Femur (tissue), 1 donor: ENCODE results near the gene AP2B1.
A peak's percentile ranks its signal among the peaks of the same experiment; 100 is the strongest.
"Not testable (repeated sequence)": the region's sequence is repeated elsewhere in the genome, so short reads cannot be mapped to it uniquely, and the experiment has no call there.

ENCODE experiments used
- DNase-seq: peaks from one replicate; pipeline ENCODE4 v3.0.0-alpha.2; 2017

The AP2B1 gene

GRCh38 chr17:35587074-35587961 is at the start of gene AP2B1:
Gene AP2B1 (plus strand): TSS chr17:35587322. CDS start chr17:35594031, 6,709 bp downstream.
- peak; percentile 97 for DNase-seq

GRCh38 chr17:35537601-35538141 is 49.5 kb upstream of the AP2B1 start, which contains the start of gene SLFN12L:
Gene SLFN12L (minus strand): TSS chr17:35537678. CDS start chr17:35522364, 15,314 bp downstream.
- no peak for DNase-seq

- no peak for DNase-seq
These were observed 47.5 kb upstream of the AP2B1 start for GRCh38 chr17:35539659-35540026.

GRCh38 chr17:35540589-35541404 is 46.3 kb upstream of the AP2B1 start:
- peak; percentile 26 for DNase-seq

GRCh38 chr17:35541434-35541833 is 45.7 kb upstream of the AP2B1 start:
- DNase-seq, result no peak

GRCh38 chr17:35542990-35543389 is 44.1 kb upstream of the AP2B1 start:
- no peak for DNase-seq

GRCh38 chr17:35543856-35544255 is 43.3 kb upstream of the AP2B1 start:
- no peak for DNase-seq

- DNase-seq, result no peak
These were observed 42.0 kb upstream of the AP2B1 start for GRCh38 chr17:35545150-35545549.

- no peak for DNase-seq
These were observed 40.6 kb upstream of the AP2B1 start for GRCh38 chr17:35546487-35546886.

GRCh38 chr17:35548208-35548810 is 38.8 kb upstream of the AP2B1 start:
- DNase-seq, result no peak

GRCh38 chr17:35548978-35549377 is 38.1 kb upstream of the AP2B1 start:
- no peak for DNase-seq

GRCh38 chr17:35553310-35553709 is 33.8 kb upstream of the AP2B1 start:
- DNase-seq, result no peak

GRCh38 chr17:35554668-35555067 is 32.5 kb upstream of the AP2B1 start:
- no peak for DNase-seq

GRCh38 chr17:35555691-35556090 is 31.4 kb upstream of the AP2B1 start:
- no peak for DNase-seq

GRCh38 chr17:35557353-35557752 is 29.8 kb upstream of the AP2B1 start:
- no peak for DNase-seq

- DNase-seq, result no peak
These were observed 27.5 kb upstream of the AP2B1 start for GRCh38 chr17:35559495-35560210.

- DNase-seq, result no peak
These were observed 26.4 kb upstream of the AP2B1 start, which contains the start of gene SLFN14 for GRCh38 chr17:35560703-35561102. Gene SLFN14 (minus strand): TSS chr17:35560819. CDS start chr17:35558062, 2,757 bp downstream.

GRCh38 chr17:35563181-35563580 is 23.9 kb upstream of the AP2B1 start:
- DNase-seq, result not testable (repeated sequence)

- DNase-seq, result no peak
These were observed 20.2 kb upstream of the AP2B1 start for GRCh38 chr17:35566968-35567367.

- DNase-seq, result no peak
These were observed 18.6 kb upstream of the AP2B1 start for GRCh38 chr17:35568561-35568960.

GRCh38 chr17:35569405-35569804 is 17.7 kb upstream of the AP2B1 start:
- no peak for DNase-seq

GRCh38 chr17:35575759-35576158 is 11.4 kb upstream of the AP2B1 start:
- no peak for DNase-seq
